NCI-H146 treated with DMSO at 0.1 percent for 48 hours (cell line): ENCODE measurements around the gene SLC1A7.
"Not testable (repeated sequence)": the region's sequence is repeated elsewhere in the genome, so short reads cannot be mapped to it uniquely, and the experiment has no call there.

Source experiments
- DNase-seq: peaks from one replicate; lab custom pipeline; 2025; ENCODE audit not compliant: unreplicated experiment; lab: John Stamatoyannopoulos, UW

Gene SLC1A7

GRCh38 chr1:53142226-53142853 is at the start of gene SLC1A7:
Gene SLC1A7, minus strand, starts transcription at chr1:53142638. Its CDS starts 189 bp downstream, at chr1:53142449.
- no peak for DNase-seq

GRCh38 chr1:53190210-53190611 is 47.8 kb upstream of the SLC1A7 start:
- no peak for DNase-seq

GRCh38 chr1:53189061-53189460 is 46.6 kb upstream of the SLC1A7 start:
- no peak for DNase-seq

- no peak for DNase-seq
Measured at GRCh38 chr1:53188099-53188498, 45.7 kb upstream of the SLC1A7 start.

GRCh38 chr1:53187401-53187800 is 45.0 kb upstream of the SLC1A7 start:
- DNase-seq, result no peak

GRCh38 chr1:53186533-53186932 is 44.1 kb upstream of the SLC1A7 start:
- DNase-seq, result no peak

- DNase-seq, result not testable (repeated sequence)
Measured at GRCh38 chr1:53185955-53186297, 43.5 kb upstream of the SLC1A7 start.

GRCh38 chr1:53183095-53183990 is 40.9 kb upstream of the SLC1A7 start:
- DNase-seq, result no peak

- no peak for DNase-seq
Measured at GRCh38 chr1:53182716-53183094, 40.3 kb upstream of the SLC1A7 start.

GRCh38 chr1:53182111-53182593 is 39.7 kb upstream of the SLC1A7 start:
- DNase-seq, result peak; percentile 57

GRCh38 chr1:53180951-53181350 is 38.5 kb upstream of the SLC1A7 start:
- no peak for DNase-seq

- DNase-seq, result no peak
Measured at GRCh38 chr1:53180226-53180625, 37.8 kb upstream of the SLC1A7 start.

GRCh38 chr1:53176452-53177208 is 34.2 kb upstream of the SLC1A7 start:
- no peak for DNase-seq

- DNase-seq, result no peak
Measured at GRCh38 chr1:53174971-53175913, 32.8 kb upstream of the SLC1A7 start.

- peak; percentile 38 for DNase-seq
Measured at GRCh38 chr1:53172426-53173128, 30.1 kb upstream of the SLC1A7 start.

- no peak for DNase-seq
Measured at GRCh38 chr1:53166912-53167311, 24.5 kb upstream of the SLC1A7 start.

- no peak for DNase-seq
Measured at GRCh38 chr1:53166366-53166765, 23.9 kb upstream of the SLC1A7 start.

GRCh38 chr1:53165408-53165961 is 23.0 kb upstream of the SLC1A7 start:
- no peak for DNase-seq

GRCh38 chr1:53163291-53163768 is 20.9 kb upstream of the SLC1A7 start:
- no peak for DNase-seq
